Neutrophil (primary cell): ENCODE results near the gene FAM200C.

ENCODE experiments used
- H3K27ac ChIP-seq: fragments of 200-600 bp; sonication (generic); 2 replicates; pipeline ENCODE4 v1.5.1; 2016; ENCODE audit warnings: mild to moderate bottlenecking, moderate library complexity
- H3K27me3 ChIP-seq: fragments of 200-600 bp; sonication (generic); 2 replicates; pipeline ENCODE4 v1.6.0; 2016; ENCODE audit warnings: mild to moderate bottlenecking
- H3K36me3 ChIP-seq: fragments of 200-600 bp; sonication (generic); 2 replicates; pipeline ENCODE4 v1.5.1; 2017
- H3K4me1 ChIP-seq, 2 experiments: fragments of 200-600 bp in 1 of 2; sonication (generic) in 1 of 2; 1 replicate in 1 of 2; 2 replicates in 1 of 2; pipeline versions ENCODE4 v1.5.1 to v1.6.1; 2013 to 2016; ENCODE audit warnings: low read depth in 1 of 2, low read length in 1 of 2, mild to moderate bottlenecking in 1 of 2, moderate library complexity in 1 of 2; ENCODE audit not compliant: control insufficient read depth in 1 of 2, insufficient read depth in 1 of 2
- H3K4me3 ChIP-seq, 2 experiments: fragments of 200-600 bp in 1 of 2; sonication (generic) in 1 of 2; 1 replicate in 1 of 2; 2 replicates in 1 of 2; pipeline ENCODE4 v1.5.1; 2013 to 2016; ENCODE audit warnings: low read depth in 1 of 2, low read length in 1 of 2, mild to moderate bottlenecking in 1 of 2, moderate library complexity in 1 of 2
- H3K9me3 ChIP-seq: fragments of 200-600 bp; sonication (generic); 2 replicates; pipeline ENCODE4 v1.5.1; 2016
- CTCF ChIP-seq: fragments of 200-600 bp; sonication (generic); IDR thresholded peaks from 2 replicates; pipeline ENCODE4 v1.5.1; 2016; ENCODE audit warnings: antibody characterized with exemption

FAM200C gene

GRCh38 chr5:160419458-160420330, 19.8 kb upstream of the FAM200C start:
- H3K27ac ChIP-seq, result peak overlapping the region; percentile 97
- no peaks in the 10 kb centered on the region for H3K27me3 ChIP-seq
- no peaks in the 10 kb centered on the region for H3K9me3 ChIP-seq
- peaks cover 48 to 60% of the 10 kb centered on the region in 2 experiments for H3K4me1 ChIP-seq
- peak overlapping the region; percentile 73 to 92 for H3K4me3 ChIP-seq
- TF ChIP-seq CTCF, result no peak
- H3K36me3 ChIP-seq, result peaks cover 10% of the 10 kb centered on the region

GRCh38 chr5:160418561-160419457, 19.0 kb upstream of the FAM200C start, which contains the start of gene SLU7:
Gene SLU7, minus strand, starts transcription at chr5:160419081. Its CDS starts 3,787 bp downstream, at chr5:160415294.
- H3K9me3 ChIP-seq, result no peaks in the 10 kb centered on the region
- no peak for TF ChIP-seq CTCF
- no peaks in the 10 kb centered on the region for H3K27me3 ChIP-seq
- peaks cover 18% of the 10 kb centered on the region for H3K36me3 ChIP-seq
- H3K4me3 ChIP-seq, result peak within 1 kb of the TSS; percentile 73 to 92
- H3K27ac ChIP-seq, result peak within 1 kb of the TSS; percentile 97
- H3K4me1 ChIP-seq, result peaks cover 48 to 60% of the 10 kb centered on the region in 2 experiments

- Histone ChIP-seq H3K36me3 (peaks cover 33% of the 10 kb centered on the region), H3K9me3 (no peaks in the 10 kb centered on the region), H3K4me3 (no peak overlapping the region), H3K27me3 (no peaks in the 10 kb centered on the region), H3K4me1 (peaks cover 10 to 11% of the 10 kb centered on the region in 2 experiments), H3K27ac (no peak overlapping the region)
- TF ChIP-seq CTCF, result no peak
Observed at GRCh38 chr5:160398806-160399205, 1.0 kb downstream of the FAM200C start.

GRCh38 chr5:160397492-160397891, 2.4 kb downstream of the FAM200C start:
- no peak overlapping the region for H3K4me3 ChIP-seq
- H3K36me3 ChIP-seq, result peaks cover 20% of the 10 kb centered on the region
- no peak overlapping the region for H3K27ac ChIP-seq
- TF ChIP-seq CTCF, result no peak
- H3K9me3 ChIP-seq, result no peaks in the 10 kb centered on the region
- H3K27me3 ChIP-seq, result no peaks in the 10 kb centered on the region
- peaks cover 10 to 11% of the 10 kb centered on the region in 2 experiments for H3K4me1 ChIP-seq

GRCh38 chr5:160395111-160395510, 4.7 kb downstream of the FAM200C start:
- TF ChIP-seq CTCF, result no peak
- Histone ChIP-seq H3K4me3 (no peak overlapping the region), H3K36me3 (no peaks in the 10 kb centered on the region), H3K4me1 (peaks cover 7% of the 10 kb centered on the region in 2 experiments), H3K9me3 (no peaks in the 10 kb centered on the region), H3K27ac (no peak overlapping the region), H3K27me3 (no peaks in the 10 kb centered on the region)
